Measurements from ENCODE around the gene RAD51B. TPM values are rescaled to one million over a fixed set of nuclear protein-coding genes. Genes with fewer than 3 reads are reported as not detected.

RAD51B gene
- total RNA-seq, 1 donor from 2014 or later: 3.8 TPM

DNA sequence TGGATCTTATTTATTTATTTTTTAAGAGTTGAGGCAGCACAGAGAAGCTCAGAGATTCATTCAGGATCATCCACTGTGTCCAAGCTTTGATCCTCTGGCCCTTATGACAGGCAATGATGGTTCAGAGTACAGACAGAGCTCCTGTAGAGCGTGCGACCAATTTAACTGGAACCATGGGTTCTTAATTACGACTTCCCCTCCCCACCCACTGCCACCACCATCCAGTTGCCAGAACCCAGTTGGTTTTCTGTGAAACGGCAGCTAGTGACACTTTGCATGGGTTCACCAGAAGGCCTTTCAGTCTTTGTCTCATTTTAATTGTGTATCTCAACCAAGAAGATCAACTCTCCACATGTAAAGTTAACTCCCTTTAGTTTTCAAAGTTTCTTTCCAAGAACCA lies 495.1 kb downstream of the RAD51B start:
- DNase-seq (ENCODE audit: low spot score): no peak
- intact Hi-C loops (cut with DNase I): no loop called here

DNA sequence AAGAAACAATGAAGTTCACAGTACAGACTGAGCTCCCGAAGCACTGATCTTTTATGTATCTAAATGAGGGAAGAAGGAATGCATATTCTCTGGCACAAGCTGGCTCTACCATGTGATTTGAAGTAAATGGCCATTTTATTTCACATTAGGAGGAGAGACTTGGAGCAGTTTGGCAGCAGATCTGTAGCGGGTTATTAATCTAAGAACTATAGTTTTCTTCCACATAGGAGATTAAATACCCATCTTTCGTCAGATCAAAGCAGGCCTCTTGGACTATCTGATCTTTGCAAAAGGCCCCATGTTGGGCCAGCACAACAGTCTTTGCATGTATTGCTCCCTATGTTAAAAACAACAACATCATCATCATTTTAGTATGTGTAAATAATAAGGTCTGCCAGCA lies 495.5 kb downstream of the RAD51B start:
- DNase-seq (ENCODE audit: low spot score): no peak
- intact Hi-C loops (cut with DNase I): no loop called here

DNA sequence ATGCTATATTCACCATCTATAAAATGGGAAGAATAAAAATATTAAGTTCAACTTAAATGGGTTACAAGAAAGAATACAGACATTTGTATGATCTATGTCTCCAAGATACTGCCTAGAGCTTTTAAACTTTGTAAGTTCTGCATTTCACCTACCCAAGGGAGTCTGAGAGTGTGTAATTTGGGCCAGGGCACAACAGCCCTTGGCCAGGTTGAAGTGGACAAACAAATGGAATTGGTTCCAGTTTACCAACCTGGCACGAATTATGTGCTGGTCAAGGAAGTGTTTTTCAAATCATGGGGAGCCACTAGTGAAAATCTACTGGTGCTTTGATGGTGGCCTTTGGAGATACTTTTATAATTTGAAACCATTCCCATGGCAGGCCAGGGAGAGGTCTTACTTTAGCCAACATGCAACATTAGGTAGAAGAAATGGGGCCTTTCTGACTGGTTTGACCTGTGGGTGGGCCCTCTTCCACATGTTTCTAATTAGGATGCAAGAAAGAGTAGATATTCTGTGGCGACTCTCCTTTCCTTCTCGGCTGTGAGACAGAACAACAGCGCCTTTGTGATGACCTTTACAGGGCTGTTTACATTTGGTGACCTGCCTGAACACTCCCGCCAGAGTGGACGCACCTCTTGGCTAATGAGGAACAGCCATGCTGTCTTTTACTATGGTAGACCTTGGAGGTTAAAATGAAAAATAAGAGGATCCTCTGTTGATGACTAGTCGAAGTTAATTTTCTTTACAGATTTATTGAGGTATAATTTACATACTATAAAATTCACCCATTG lies 496.7 kb downstream of the RAD51B start:
- no peak for DNase-seq (ENCODE audit: low spot score)
- intact Hi-C loops (cut with DNase I): no loop called here

DNA sequence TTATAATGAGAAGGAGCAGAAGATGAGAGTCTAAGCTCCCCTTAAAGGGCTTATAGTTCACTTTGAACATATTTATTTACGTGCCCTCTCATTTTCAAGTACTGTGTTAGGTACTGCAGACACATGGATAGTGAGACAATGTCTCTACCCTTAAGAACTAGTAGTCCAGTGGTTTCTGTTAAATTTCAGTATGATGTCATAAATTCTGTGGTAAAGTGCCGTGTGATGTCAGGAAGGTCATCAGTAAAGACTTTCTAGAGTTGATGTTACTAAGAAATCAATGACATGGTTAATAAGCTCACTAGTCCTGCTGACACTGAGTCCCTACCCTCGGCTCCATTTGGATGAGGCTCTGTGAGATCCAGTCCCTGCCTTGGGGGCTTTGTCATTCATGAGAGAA lies 497.7 kb downstream of the RAD51B start:
- DNase-seq (ENCODE audit: low spot score): no peak
- intact Hi-C loops (cut with DNase I): no loop called here

DNA sequence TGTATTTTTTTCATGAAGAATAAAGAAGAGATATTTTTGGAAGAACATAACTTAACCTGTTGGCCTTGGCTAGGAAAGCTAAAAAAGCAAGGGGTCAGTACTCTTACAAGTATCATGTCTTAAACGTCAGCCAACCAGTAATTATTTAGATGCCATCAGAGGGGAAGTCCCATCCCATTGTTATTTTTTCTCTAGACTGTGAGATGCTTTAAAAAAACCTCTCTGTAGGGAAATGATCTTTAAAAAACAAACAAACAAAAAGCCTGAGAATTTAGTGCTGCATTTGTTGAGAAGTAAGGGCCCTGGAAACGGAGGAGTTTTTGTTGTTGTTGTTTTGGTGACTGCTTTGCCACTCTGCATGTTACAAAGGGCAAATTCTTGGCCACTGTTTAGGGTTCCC lies 499.2 kb downstream of the RAD51B start:
- intact Hi-C loops (cut with DNase I): no loop called here
- no peak for DNase-seq (ENCODE audit: low spot score)

DNA sequence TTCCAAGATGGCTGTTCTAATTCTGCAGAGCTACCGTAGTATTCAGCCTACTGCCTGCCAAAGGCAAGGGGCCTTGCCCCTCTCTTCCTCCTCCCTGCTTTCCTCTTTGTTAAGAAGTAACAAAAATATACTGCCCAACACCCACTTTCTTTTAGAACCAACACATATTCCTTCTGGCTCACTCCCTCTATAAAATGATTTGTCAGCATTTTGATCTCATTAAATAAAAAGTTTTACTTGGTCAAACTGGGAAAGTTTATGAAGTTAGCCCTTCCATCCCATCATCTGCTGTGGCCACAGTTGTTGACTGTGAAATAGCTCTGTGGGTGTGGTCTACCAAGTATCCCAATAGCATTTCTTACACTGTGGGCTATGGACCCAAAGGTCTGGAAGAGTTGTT lies 500.9 kb downstream of the RAD51B start:
- intact Hi-C loops (cut with DNase I): no loop called here
- DNase-seq (ENCODE audit: low spot score): no peak

DNA sequence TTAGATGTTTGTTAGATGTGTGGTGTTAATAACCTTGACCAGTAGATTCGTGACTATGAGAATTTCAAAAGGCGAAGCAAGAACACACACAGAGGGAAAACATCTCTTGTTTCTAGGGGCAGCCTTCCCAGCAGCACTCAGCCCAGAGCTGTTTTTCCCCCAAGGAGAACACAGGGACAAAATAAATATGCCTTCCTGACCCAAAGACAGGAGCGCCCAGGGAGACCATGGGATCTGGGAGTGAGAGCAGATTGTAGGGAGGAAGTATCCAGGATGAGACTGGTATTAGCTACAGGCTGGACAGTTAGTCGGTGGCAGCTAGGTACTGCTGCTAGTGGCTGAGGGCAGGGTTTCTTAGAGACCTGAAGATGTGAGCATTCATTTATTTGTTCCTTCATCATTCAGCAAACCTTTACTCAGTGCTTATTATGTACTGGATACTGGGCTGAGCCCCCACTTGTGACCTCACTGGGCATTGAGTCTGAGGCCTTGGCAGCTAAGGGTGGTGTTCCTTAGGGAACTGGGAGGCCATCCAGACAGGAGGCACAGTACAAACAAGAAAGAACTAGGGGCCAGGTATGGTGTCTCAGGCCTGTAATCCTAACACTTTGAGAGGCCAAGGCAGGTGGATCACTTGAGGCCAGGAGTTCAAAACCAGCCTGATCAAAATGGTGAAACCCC lies 503.5 kb downstream of the RAD51B start:
- DNase-seq (ENCODE audit: low spot score): no peak
- intact Hi-C loops (cut with DNase I): no loop called here

DNA sequence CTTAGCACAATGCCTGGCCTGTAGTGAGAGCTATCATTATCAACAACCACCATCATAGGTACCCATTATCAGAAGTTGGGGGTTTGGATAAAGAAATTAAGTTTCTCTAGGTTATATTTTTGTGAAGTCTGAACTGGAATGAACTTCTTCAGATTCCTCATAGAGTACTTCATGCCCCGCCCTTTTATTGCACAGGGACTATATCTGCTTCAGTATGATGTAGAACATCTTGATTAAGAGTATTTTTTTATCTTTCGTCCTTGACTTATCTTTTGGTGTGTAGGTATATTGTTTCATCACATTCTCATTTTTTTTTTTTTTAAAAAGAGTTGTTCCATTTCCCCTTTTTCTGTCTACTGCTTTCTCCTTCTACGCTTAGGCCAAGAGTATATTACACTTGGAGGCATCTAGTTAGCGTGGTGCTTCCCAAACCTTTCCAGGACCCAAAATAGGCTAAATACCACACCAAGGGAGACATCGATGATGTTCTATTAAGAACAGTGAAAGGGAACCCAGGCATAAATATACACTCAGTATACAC lies 505.8 kb downstream of the RAD51B start:
- intact Hi-C loops (cut with DNase I): no loop called here
- DNase-seq (ENCODE audit: low spot score): no peak

DNA sequence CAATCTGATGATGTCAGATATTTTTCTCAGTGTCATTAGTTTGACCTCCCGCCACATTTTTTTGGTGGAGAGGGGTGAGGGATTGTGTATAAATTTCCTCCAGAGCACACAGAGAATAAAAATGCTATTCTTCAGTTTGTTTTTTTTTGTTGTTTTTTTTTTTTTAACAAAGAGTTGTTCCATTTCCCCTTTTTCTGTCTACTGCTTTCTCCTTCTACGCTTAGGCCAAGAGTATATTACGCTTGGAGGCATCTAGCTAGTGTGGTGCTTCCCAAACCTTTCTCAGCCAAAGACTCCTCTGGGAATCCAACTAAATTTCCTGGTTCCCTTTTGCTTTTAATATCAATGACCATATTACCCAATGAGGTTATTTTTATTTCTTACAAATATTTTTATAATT lies 507.7 kb downstream of the RAD51B start:
- intact Hi-C loops (cut with DNase I): no loop called here
- DNase-seq (ENCODE audit: low spot score): no peak

DNA sequence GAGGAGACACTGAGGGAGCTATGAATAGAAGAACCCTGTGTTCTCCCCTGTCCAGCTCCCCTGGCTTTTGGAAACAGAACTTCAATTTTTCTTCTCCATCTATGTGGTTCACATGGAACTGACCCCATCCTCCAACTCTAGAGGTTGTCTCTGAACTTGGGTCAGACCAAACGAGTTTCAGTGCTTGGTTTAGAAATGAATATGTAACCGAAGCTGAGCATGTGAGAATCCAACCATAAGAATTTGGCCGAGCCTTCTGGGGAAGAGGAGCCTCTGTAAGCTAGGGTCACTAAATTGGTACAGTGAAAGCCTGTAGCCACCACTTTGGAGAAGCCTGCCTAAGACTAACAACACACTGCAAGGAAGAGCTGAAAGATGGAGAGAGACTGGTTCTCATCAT lies 508.9 kb downstream of the RAD51B start:
- no peak for DNase-seq (ENCODE audit: low spot score)
- intact Hi-C loops (cut with DNase I): no loop called here

DNA sequence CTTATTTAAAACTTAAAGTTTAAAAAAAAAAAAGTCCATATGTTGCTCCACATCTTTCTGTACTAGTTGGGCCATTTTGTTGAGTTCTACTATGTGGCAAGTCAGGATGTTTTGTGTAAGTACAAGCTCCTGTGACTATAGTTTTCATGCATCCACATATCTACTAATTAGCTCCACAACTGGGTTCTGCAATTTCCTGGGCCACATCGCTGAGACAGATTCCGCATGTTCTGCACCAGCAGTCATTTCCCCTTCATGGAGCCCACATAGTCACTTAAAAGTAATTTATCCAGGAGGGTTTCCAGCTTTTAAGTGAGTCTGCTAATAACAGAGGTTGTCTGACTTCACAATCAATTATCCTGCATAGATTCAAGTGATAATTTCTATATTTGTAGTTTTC lies 511.8 kb downstream of the RAD51B start:
- no peak for DNase-seq (ENCODE audit: low spot score)
- intact Hi-C loops (cut with DNase I): no loop called here

DNA sequence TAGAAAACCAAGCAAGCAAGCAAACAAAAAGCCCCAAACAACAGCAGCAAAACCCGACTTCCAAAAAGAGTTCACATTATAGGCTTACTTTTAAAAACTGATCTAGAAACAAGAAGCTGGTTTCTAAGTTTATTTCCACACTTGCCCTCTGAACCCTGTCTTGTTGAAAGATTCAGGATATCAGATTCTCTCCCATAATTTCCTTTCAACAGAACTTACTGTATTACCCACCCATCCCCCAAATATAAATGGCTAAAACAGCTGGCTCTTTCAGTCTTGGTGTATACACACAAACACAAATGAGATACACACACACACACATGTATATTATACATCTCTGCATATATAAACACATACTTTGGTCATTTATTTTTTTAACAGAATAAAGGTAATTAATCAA lies 512.4 kb downstream of the RAD51B start:
- no peak for DNase-seq (ENCODE audit: low spot score)
- intact Hi-C loops (cut with DNase I): no loop called here

DNA sequence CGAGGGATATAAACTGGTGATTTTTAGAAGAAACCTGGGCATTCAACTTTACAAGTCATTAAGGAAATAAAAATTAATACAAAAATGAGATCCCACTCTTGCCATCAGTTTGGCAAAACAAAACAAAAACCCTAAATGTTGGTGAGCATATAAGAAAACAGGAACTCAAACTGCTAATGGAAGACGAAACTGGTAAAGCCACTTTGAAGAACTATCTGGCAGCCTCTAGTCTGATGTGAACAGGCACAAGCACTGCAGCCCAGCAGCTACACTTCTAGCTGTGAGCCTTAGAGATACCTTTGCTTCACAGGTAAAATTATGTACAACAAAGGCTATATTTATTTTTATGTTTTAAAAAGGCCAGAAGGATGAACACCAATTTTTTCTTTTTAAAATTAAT lies 513.7 kb downstream of the RAD51B start:
- no peak for DNase-seq (ENCODE audit: low spot score)
- intact Hi-C loops (cut with DNase I): no loop called here

DNA sequence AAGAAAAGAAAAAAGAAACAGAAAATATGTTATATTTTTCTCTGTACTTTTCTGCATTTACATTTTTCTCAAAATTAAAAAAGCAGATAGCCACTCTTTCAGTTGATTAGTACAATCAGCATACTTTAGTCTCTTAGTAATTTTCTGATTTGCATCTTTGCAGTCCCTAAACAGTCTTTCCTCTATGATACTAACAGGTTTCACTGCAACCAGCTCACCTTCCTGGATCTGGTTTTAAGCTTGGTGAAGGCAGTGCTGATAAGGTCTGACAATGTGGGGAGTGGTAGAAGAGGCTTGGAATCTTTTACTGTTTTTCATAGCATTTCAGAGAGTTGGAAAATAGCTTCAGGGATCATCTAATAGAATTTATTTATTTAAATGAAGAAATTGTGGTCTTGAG lies 515.7 kb downstream of the RAD51B start:
- DNase-seq (ENCODE audit: low spot score): no peak
- intact Hi-C loops (cut with DNase I): no loop called here

DNA sequence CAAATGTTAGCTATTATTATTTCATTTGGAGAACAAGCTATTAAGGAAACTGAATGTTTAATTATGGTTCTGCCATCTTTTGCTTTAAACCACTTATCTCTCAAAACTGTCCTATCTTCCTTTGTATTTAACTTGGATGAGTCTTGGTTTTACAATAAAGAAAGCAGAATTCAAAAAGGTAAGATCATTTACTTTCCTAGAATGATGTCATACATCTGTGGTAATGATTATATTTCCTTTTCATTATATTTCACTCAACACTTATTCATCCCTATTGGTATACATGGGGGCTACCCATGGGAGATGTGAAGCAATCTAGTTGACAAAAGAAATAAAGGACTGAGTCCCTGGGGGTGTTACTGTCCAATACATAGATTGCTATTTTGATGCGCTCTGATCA lies 516.6 kb downstream of the RAD51B start:
- intact Hi-C loops (cut with DNase I): no loop called here

DNA sequence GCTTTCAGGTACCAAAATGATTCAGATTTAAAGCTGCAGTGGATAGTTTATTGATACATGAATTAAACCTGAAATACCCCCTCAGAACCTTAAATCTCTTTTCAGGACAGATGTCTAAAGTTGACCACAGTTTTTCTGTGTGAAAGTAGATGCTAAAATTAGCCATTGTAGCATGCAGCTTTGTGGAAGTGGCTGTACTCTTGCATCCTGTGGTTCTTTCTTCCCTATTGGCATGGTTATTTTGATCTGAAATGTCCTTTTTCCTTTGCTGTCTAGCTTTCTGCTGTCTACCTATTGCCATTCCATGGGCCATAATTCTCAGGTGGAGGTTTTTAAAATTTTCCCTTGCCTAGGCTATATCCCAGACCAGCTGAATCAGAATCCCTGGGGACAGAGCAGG lies 517.7 kb downstream of the RAD51B start:
- no peak for DNase-seq (ENCODE audit: low spot score)
- intact Hi-C loops (cut with DNase I): no loop called here

More for the DNA sequence above, 516.6 kb downstream of the RAD51B start:
- DNase-seq (ENCODE audit: low spot score): no peak

DNA sequence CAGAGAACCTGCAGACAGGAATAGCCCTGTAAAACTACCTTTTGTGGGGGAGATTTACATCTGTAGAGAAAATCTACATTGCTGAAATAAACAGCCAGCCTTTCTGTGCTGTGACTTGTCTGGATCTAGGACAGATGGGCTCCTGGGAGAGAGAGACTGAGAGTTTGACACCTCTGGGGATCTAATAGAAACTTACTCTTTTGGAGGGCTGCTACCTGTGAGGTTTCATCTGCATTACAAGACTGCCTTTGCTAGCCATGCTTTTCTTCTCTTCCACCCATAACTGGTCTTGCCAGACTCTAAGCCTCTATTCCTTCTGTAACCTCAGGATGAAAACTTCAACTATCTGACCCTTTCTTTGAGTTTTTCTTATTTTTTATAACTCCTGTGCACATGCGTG lies 520.7 kb downstream of the RAD51B start:
- intact Hi-C loops (cut with DNase I): no loop called here
- DNase-seq (ENCODE audit: low spot score): no peak

DNA sequence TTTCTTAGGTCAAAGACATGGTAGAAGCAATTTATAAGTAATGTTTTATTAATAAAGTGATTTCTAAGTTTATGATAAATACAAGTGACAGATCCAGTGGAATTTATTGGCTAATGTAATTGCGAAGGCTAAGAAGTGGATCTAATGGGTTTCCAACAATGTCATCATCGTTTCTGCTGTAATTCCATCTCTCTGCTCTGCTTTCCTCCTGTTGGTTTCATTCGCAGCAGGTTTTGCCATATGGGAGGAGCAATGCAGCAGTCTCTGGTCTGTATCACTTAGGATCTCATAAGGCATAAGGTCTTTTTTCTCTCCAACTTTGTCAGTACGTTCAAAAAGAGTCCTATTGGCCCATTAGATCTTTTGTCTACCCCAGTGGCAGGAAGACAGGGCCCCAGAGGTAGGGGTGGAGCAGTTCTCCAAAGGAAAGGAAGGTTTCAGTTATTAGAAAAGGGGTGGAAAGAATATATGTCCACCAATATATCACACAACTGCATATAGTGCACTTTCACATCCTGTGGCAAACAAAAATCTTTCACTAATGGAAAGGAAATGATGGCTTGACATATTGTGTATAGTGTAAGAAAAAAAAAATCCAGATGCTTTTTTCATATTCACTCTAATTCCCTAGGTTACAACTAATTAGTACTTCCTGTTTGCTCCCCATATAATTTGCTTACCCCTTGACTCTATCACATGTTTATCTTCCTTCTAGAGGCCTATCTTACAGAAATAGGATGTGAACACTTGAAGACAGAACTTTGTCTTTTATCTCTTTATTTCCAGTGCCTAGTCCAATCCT lies 522.0 kb downstream of the RAD51B start:
- intact Hi-C loops (cut with DNase I): no loop called here
- DNase-seq (ENCODE audit: low spot score): no peak

DNA sequence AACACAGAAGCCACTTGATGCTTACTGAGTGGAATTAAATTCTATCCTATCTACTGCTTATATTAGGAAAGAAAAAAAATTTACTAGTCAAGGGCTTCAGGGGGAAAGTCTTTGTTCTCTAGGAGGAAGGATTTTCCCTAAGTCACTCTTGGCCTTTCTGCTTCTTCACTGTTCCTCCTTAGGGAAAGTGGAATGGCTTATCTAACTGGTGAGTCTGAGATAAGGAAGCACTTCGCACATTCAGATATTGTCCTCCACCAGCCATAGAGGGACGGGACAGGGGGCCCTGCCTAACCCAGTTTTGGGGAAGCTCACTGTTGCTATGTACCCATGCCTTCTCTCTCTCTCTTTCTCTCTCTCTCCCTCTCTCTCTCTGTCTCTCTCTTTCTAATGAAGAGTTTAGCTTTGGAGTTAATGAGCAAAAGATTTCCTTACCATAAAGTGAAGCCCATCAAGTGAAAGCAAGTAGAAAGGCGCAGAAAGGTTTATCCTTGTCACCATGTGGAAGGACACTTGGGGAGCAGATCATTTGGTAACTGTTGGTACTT lies 522.7 kb downstream of the RAD51B start:
- DNase-seq (ENCODE audit: low spot score): no peak
- intact Hi-C loops (cut with DNase I): no loop called here

DNA sequence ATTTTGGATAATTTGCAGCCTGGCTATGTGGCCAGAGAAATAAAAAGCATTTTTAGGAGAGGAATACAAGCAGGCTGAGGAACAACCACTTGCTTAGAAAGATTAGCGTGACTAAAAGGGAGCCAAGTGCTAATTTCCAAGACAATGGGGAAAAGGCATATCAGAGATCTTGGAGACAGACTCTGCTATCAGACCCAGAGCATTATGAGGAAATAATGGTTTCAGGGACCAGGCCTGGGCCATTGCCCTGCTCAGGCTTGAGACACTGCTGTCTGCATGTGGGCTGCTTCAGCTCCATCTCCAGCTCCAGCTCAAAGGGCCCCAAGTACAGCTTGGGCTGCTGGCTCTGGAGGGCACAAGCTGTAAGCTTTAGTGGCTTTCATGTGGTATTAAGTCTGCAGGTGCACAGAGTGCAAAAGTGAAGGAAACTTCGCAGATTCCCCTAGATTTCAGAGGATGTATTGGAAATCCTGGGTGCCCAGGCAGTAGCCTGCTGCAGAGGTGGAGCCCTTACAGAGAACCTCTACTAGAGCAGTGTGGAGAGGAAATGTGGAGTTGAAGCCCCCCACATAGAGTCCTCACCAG lies 524.0 kb downstream of the RAD51B start:
- DNase-seq (ENCODE audit: low spot score): no peak
- intact Hi-C loops (cut with DNase I): no loop called here
